Nephron (organoid): Measurements from ENCODE around the gene LIPG.

Experiments
- H3K27ac Mint-ChIP-seq, 3 experiments: 2 replicates each; pipeline ENCODE4 v1.8.0; 2020; ENCODE audit warnings: mixed read lengths in 3 of 3, mild to moderate bottlenecking in 2 of 3, moderate library complexity in 1 of 3
- H3K27me3 Mint-ChIP-seq: 2 replicates; pipeline ENCODE4 v1.8.0; 2021; ENCODE audit warnings: low read depth, mild to moderate bottlenecking, moderate library complexity, mixed read lengths
- H3K36me3 Mint-ChIP-seq: 2 replicates; pipeline ENCODE4 v1.8.0; 2020; ENCODE audit warnings: low read depth, mixed read lengths
- H3K4me1 Mint-ChIP-seq: 2 replicates; pipeline ENCODE4 v1.8.0; 2020; ENCODE audit warnings: mixed read lengths
- H3K4me3 Mint-ChIP-seq, 3 experiments: 2 replicates each; pipeline ENCODE4 v1.8.0; 2020; ENCODE audit warnings: mild to moderate bottlenecking in 3 of 3, mixed read lengths in 3 of 3, moderate library complexity in 2 of 3
- H3K9me3 Mint-ChIP-seq: 2 replicates; pipeline ENCODE4 v1.8.0; 2020; ENCODE audit warnings: mixed read lengths
- CTCF ChIP-seq, 3 experiments: fragments of 200-600 bp; sonication (generic); IDR thresholded peaks; one replicate each; pipeline ENCODE4 v1.5.0; 2021; ENCODE audit warnings: antibody characterized with exemption in 3 of 3; ENCODE audit not compliant: unreplicated experiment in 3 of 3

LIPG gene

GRCh38 chr18:49631146-49631866 lies 69.4 kb downstream of the LIPG start:
- Mint-ChIP-seq H3K36me3 (no peaks in the 10 kb centered on the region), H3K27me3 (peaks cover 12% of the 10 kb centered on the region), H3K4me3 (no peak overlapping the region), H3K27ac (no peak overlapping the region), H3K4me1 (peaks cover 28% of the 10 kb centered on the region), H3K9me3 (no peaks in the 10 kb centered on the region)
- TF ChIP-seq CTCF (IDR thresholded peaks at IDR 0.05; ENCODE audit: unreplicated experiment in 3 of 3) = no peak

GRCh38 chr18:49632588-49632987 lies 70.7 kb downstream of the LIPG start:
- Mint-ChIP-seq H3K27ac (peak overlapping the region in 1 of 3 experiments; percentile 0), H3K9me3 (no peaks in the 10 kb centered on the region), H3K36me3 (no peaks in the 10 kb centered on the region), H3K4me3 (no peak overlapping the region), H3K27me3 (peaks cover 15% of the 10 kb centered on the region), H3K4me1 (peaks cover 28% of the 10 kb centered on the region)
- TF ChIP-seq CTCF (IDR thresholded peaks at IDR 0.05; ENCODE audit: unreplicated experiment in 3 of 3) = no peak

- no peaks in the 10 kb centered on the region for H3K9me3 Mint-ChIP-seq
- no peak overlapping the region for H3K4me3 Mint-ChIP-seq
These were observed 76.4 kb downstream of the LIPG start for GRCh38 chr18:49638209-49638785.

GRCh38 chr18:49638891-49639557 lies 77.2 kb downstream of the LIPG start:
- no peak for TF ChIP-seq CTCF (IDR thresholded peaks at IDR 0.05; ENCODE audit: unreplicated experiment in 3 of 3)
- Mint-ChIP-seq H3K4me3 (no peak overlapping the region), H3K36me3 (no peaks in the 10 kb centered on the region), H3K4me1 (no peaks in the 10 kb centered on the region), H3K27me3 (peaks cover 5% of the 10 kb centered on the region), H3K27ac (no peak overlapping the region), H3K9me3 (no peaks in the 10 kb centered on the region)

More at GRCh38 chr18:49638209-49638785, 76.4 kb downstream of the LIPG start:
- no peak overlapping the region for H3K27ac Mint-ChIP-seq
- H3K27me3 Mint-ChIP-seq = peaks cover 5% of the 10 kb centered on the region
- TF ChIP-seq CTCF (IDR thresholded peaks at IDR 0.05; ENCODE audit: unreplicated experiment in 3 of 3) = no peak
- H3K36me3 Mint-ChIP-seq = no peaks in the 10 kb centered on the region
- H3K4me1 Mint-ChIP-seq = no peaks in the 10 kb centered on the region

GRCh38 chr18:49639643-49640391 lies 78.0 kb downstream of the LIPG start:
- H3K36me3 Mint-ChIP-seq = no peaks in the 10 kb centered on the region
- H3K9me3 Mint-ChIP-seq = no peaks in the 10 kb centered on the region
- no peak overlapping the region for H3K4me3 Mint-ChIP-seq
- peaks cover 5% of the 10 kb centered on the region for H3K27me3 Mint-ChIP-seq
- TF ChIP-seq CTCF (IDR thresholded peaks at IDR 0.05; ENCODE audit: unreplicated experiment in 3 of 3) = no peak
- H3K27ac Mint-ChIP-seq = peak overlapping the region in 1 of 3 experiments; percentile 60
- H3K4me1 Mint-ChIP-seq = no peaks in the 10 kb centered on the region
